ENCODE results near the gene FASTK. TPM values are rescaled to one million over a fixed set of nuclear protein-coding genes. Genes with fewer than 3 reads are reported as not detected.

Gene FASTK
- total RNA-seq, 1 donor from 2014 or later: 22.4 TPM

DNA sequence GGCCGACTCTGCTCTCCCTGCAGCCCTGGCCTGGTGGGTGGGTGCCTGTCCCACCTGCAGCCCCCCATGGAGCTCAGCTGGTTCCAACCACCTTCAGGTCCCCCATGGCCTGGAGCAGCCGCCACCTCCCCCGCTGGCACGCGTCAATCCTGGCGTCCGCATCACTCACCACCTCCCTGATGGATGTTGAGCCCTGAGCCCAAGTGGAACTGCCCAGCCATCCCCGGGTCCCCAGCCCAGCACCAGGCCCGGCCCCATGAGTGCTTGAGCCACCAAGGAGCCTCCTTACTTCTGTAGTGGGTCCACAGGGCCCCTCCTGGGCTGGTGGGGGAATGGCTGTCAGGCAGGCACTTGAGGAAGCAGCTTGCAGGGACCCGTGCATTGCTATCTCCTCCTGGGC is 20.3 kb upstream of the FASTK start:
- no peak for DNase-seq (ENCODE audit: low spot score)
- peaks cover 12% of the 10 kb centered on the region for H3K4me1 ChIP-seq
- Mint-ChIP-seq H3K27ac (peak overlapping the region; percentile 66), H3K9me3 (no peaks in the 10 kb centered on the region), H3K4me3 (no peak overlapping the region), H3K27me3 (ENCODE audit: insufficient read depth, low read depth) (peaks cover 2% of the 10 kb centered on the region), H3K36me3 (peaks cover 6% of the 10 kb centered on the region), H3K4me1 (no peaks in the 10 kb centered on the region)
- no peaks in the 10 kb centered on the region for H3K9me3 ChIP-seq (ENCODE audit: low read depth)
- no peaks in the 10 kb centered on the region for H3F3A ChIP-seq (ENCODE audit: low read depth)
- H2AFZ ChIP-seq (replicated peaks): no peak overlapping the region
- H3K4me3 ChIP-seq: no peak overlapping the region
- H3K4me2 ChIP-seq: no peak overlapping the region
- TF ChIP-seq EZH2 (IDR thresholded peaks at IDR 0.05) (no peak), EZH2phosphoT487 (IDR thresholded peaks at IDR 0.05) (no peak)
- TF ChIP-seq, protein P1, sequence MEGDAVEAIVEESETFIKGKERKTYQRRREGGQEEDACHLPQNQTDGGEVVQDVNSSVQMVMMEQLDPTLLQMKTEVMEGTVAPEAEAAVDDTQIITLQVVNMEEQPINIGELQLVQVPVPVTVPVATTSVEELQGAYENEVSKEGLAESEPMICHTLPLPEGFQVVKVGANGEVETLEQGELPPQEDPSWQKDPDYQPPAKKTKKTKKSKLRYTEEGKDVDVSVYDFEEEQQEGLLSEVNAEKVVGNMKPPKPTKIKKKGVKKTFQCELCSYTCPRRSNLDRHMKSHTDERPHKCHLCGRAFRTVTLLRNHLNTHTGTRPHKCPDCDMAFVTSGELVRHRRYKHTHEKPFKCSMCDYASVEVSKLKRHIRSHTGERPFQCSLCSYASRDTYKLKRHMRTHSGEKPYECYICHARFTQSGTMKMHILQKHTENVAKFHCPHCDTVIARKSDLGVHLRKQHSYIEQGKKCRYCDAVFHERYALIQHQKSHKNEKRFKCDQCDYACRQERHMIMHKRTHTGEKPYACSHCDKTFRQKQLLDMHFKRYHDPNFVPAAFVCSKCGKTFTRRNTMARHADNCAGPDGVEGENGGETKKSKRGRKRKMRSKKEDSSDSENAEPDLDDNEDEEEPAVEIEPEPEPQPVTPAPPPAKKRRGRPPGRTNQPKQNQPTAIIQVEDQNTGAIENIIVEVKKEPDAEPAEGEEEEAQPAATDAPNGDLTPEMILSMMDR (IDR thresholded peaks at IDR 0.05): no peak
- no peaks in the 10 kb centered on the region for H3K36me3 ChIP-seq
- H3K9ac ChIP-seq: no peak overlapping the region
- peaks cover 7% of the 10 kb centered on the region for H3K27me3 ChIP-seq
- H4K20me1 ChIP-seq (ENCODE audit: low read depth): peaks cover 72% of the 10 kb centered on the region
- H3K79me2 ChIP-seq (ENCODE audit: low read depth): peaks cover 71% of the 10 kb centered on the region
- no peak overlapping the region for H3K27ac ChIP-seq

DNA sequence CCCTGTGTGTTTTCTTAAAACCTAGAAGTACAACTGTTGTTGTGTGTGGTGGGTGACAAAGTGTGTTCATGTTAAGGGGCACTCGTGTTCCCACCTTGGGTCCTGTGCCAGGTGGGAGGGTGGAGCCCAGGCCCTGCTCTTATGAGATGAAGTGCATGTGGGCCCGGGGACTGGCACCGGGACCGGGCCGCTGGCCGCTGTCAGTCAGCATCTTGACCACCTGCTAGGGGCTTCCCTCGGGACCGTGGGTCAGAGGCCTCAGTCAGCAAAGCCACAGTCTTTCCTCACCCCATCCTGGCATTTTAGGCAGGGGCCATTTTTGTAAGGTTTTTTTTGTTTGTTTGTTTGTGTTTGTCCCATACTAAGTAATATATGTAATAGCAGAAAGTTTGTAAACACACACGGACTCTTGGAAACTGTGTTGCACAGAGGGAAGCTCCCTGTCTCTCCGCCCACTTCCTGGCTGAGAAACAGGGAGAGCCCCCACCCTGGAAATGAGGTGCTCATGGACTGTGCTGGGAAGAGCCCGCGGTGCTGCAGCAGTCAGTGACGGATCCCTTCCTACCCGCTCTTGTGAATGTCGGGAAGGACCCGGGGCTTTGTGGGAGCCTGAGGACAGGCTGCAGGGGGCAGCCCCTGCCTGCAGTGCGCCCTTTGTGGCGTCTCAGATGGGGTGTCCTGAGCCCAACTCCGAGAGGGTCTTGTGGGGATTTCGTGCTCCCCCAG is 19.0 kb upstream of the FASTK start:
- no peak for DNase-seq (ENCODE audit: low spot score)
- peaks cover 7% of the 10 kb centered on the region for H3K27me3 ChIP-seq
- H3K4me2 ChIP-seq: no peak overlapping the region
- no peak overlapping the region for H3K27ac ChIP-seq
- Mint-ChIP-seq H3K4me3 (no peak overlapping the region), H3K27ac (no peak overlapping the region), H3K27me3 (ENCODE audit: insufficient read depth, low read depth) (peaks cover 4% of the 10 kb centered on the region), H3K4me1 (no peaks in the 10 kb centered on the region), H3K36me3 (peaks cover 6% of the 10 kb centered on the region), H3K9me3 (no peaks in the 10 kb centered on the region)
- no peak overlapping the region for H2AFZ ChIP-seq (replicated peaks)
- H3K9ac ChIP-seq: no peak overlapping the region
- no peaks in the 10 kb centered on the region for H3K9me3 ChIP-seq (ENCODE audit: low read depth)
- no peaks in the 10 kb centered on the region for H3F3A ChIP-seq (ENCODE audit: low read depth)
- no peak overlapping the region for H3K4me3 ChIP-seq
- H3K4me1 ChIP-seq: peaks cover 11% of the 10 kb centered on the region
- H3K36me3 ChIP-seq: no peaks in the 10 kb centered on the region
- peaks cover 83% of the 10 kb centered on the region for H3K79me2 ChIP-seq (ENCODE audit: low read depth)
- TF ChIP-seq, protein P1 (IDR thresholded peaks at IDR 0.05): no peak
- TF ChIP-seq EZH2 (IDR thresholded peaks at IDR 0.05) (no peak), EZH2phosphoT487 (IDR thresholded peaks at IDR 0.05) (no peak)
- peaks cover 81% of the 10 kb centered on the region for H4K20me1 ChIP-seq (ENCODE audit: low read depth)

DNA sequence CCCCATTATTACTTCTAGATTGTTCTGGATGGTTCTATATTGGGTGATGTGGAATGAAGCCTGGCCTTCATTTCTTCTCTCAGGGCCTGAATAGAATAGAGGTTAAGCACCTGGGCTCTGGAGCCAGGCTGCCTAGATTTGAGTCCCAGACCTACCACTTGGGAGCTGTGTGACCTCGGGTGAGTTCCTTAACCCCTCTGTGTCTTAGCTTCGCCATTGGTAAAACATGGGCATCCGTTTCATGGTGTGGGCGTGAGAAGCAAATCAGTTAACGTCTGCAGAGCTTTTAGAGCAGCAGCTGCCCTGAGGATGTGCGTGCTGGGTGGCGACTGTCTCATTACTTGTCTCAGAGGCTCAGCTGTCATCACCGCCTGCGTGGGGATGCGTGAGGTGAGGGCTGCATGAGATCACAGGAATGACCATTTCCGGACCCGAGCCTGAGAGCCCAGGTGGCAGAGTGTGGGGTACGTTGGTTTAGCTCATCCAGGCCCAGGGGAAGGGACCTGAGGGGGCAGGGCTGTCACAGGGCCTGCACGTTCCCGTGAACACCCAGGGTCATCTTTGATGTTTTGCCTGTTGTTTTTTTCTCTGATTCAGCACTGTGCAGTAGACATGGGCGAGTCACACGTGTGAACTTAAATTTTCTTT is 15.3 kb upstream of the FASTK start:
- H3K4me2 ChIP-seq: no peak overlapping the region
- Mint-ChIP-seq H3K27me3 (ENCODE audit: insufficient read depth, low read depth) (peaks cover 10% of the 10 kb centered on the region), H3K4me3 (no peak overlapping the region), H3K4me1 (peaks cover 6% of the 10 kb centered on the region), H3K27ac (no peak overlapping the region), H3K9me3 (no peaks in the 10 kb centered on the region), H3K36me3 (peaks cover 7% of the 10 kb centered on the region)
- peaks cover 97% of the 10 kb centered on the region for H3K79me2 ChIP-seq (ENCODE audit: low read depth)
- DNase-seq (ENCODE audit: low spot score): no peak
- H3K4me3 ChIP-seq: no peak overlapping the region
- no peaks in the 10 kb centered on the region for H3K9me3 ChIP-seq (ENCODE audit: low read depth)
- no peaks in the 10 kb centered on the region for H3K36me3 ChIP-seq
- H3K27me3 ChIP-seq: no peaks in the 10 kb centered on the region
- H3F3A ChIP-seq (ENCODE audit: low read depth): peaks cover 6% of the 10 kb centered on the region
- H3K4me1 ChIP-seq: peaks cover 6% of the 10 kb centered on the region
- no peak overlapping the region for H3K27ac ChIP-seq
- H4K20me1 ChIP-seq (ENCODE audit: low read depth): peaks cover 81% of the 10 kb centered on the region
- TF ChIP-seq, protein P1 (IDR thresholded peaks at IDR 0.05): no peak
- TF ChIP-seq EZH2 (IDR thresholded peaks at IDR 0.05): no peak
- no peak for TF ChIP-seq EZH2phosphoT487 (IDR thresholded peaks at IDR 0.05)
- H2AFZ ChIP-seq (replicated peaks): no peak overlapping the region
- H3K9ac ChIP-seq: no peak overlapping the region
